ENCODE results near the gene RBM7. TPM values are rescaled to one million over a fixed set of nuclear protein-coding genes. Genes with fewer than 3 reads are reported as not detected.

The RBM7 gene
- total and polyA plus RNA-seq, 4 donors = 7.9 to 57.3 (median 24.2) TPM

GRCh38 chr11:114358716-114359115 lies 41.8 kb upstream of the RBM7 start:
- DNase-seq (no peak), ATAC-seq (ENCODE audit: insufficient read depth, low FRiP score) (no peak)
- TF ChIP-seq CTCF (IDR thresholded peaks at IDR 0.05; ENCODE audit: control extremely low read depth, extremely low read depth) = no peak
- no peak overlapping the region for H3K4me3 ChIP-seq
- no peaks in the 10 kb centered on the region for H3K9me3 ChIP-seq (ENCODE audit: control insufficient read depth in 4 of 4, insufficient read depth in 3 of 4, low read length in 3 of 4)
- no peak overlapping the region for H3K9ac ChIP-seq (ENCODE audit: insufficient read depth in 1 of 2, low read length in 2 of 2)
- H3K4me1 ChIP-seq (ENCODE audit: control insufficient read depth in 5 of 5, insufficient read depth in 5 of 5, low read length in 5 of 5) = no peaks in the 10 kb centered on the region
- WGBS, 2 donors = 17 to 36% methylated on average over 1 of the region's 1 CpG
- no peaks in the 10 kb centered on the region for H3K36me3 ChIP-seq (ENCODE audit: control insufficient read depth in 4 of 4, insufficient read depth in 4 of 4, low read length in 4 of 4)
- no peaks in the 10 kb centered on the region for H3K27me3 ChIP-seq (ENCODE audit: control insufficient read depth in 3 of 3, insufficient read depth in 3 of 3, low read length in 2 of 3)
- no peak overlapping the region for H3K27ac ChIP-seq (ENCODE audit: low read depth in 1 of 2, low read length in 1 of 2)

GRCh38 chr11:114359342-114359741 lies 41.1 kb upstream of the RBM7 start:
- DNase-seq (no peak), ATAC-seq (ENCODE audit: insufficient read depth, low FRiP score) (no peak)
- Histone ChIP-seq H3K27ac (ENCODE audit: low read depth in 1 of 2, low read length in 1 of 2) (no peak overlapping the region), H3K9ac (ENCODE audit: insufficient read depth in 1 of 2, low read length in 2 of 2) (no peak overlapping the region), H3K27me3 (ENCODE audit: control insufficient read depth in 3 of 3, insufficient read depth in 3 of 3, low read length in 2 of 3) (no peaks in the 10 kb centered on the region), H3K36me3 (ENCODE audit: control insufficient read depth in 4 of 4, insufficient read depth in 4 of 4, low read length in 4 of 4) (no peaks in the 10 kb centered on the region), H3K4me3 (no peak overlapping the region), H3K9me3 (ENCODE audit: control insufficient read depth in 4 of 4, insufficient read depth in 3 of 4, low read length in 3 of 4) (no peaks in the 10 kb centered on the region), H3K4me1 (ENCODE audit: control insufficient read depth in 5 of 5, insufficient read depth in 5 of 5, low read length in 5 of 5) (no peaks in the 10 kb centered on the region)
- no peak for TF ChIP-seq CTCF (IDR thresholded peaks at IDR 0.05; ENCODE audit: control extremely low read depth, extremely low read depth)

- Histone ChIP-seq H3K9me3 (ENCODE audit: control insufficient read depth in 4 of 4, insufficient read depth in 3 of 4, low read length in 3 of 4) (no peaks in the 10 kb centered on the region), H3K27me3 (ENCODE audit: control insufficient read depth in 3 of 3, insufficient read depth in 3 of 3, low read length in 2 of 3) (no peaks in the 10 kb centered on the region), H3K36me3 (ENCODE audit: control insufficient read depth in 4 of 4, insufficient read depth in 4 of 4, low read length in 4 of 4) (no peaks in the 10 kb centered on the region), H3K9ac (ENCODE audit: insufficient read depth in 1 of 2, low read length in 2 of 2) (no peak overlapping the region), H3K27ac (ENCODE audit: low read depth in 1 of 2, low read length in 1 of 2) (no peak overlapping the region), H3K4me1 (ENCODE audit: control insufficient read depth in 5 of 5, insufficient read depth in 5 of 5, low read length in 5 of 5) (no peaks in the 10 kb centered on the region), H3K4me3 (no peak overlapping the region)
- 87 to 94% methylated on average over 4 of the region's 4 CpGs for WGBS, 2 donors
- DNase-seq (no peak), ATAC-seq (ENCODE audit: insufficient read depth, low FRiP score) (no peak)
- TF ChIP-seq CTCF (IDR thresholded peaks at IDR 0.05; ENCODE audit: control extremely low read depth, extremely low read depth) = no peak
Measured at GRCh38 chr11:114362326-114362725, 38.1 kb upstream of the RBM7 start.

GRCh38 chr11:114362958-114363357 lies 37.5 kb upstream of the RBM7 start:
- Histone ChIP-seq H3K27ac (ENCODE audit: low read depth in 1 of 2, low read length in 1 of 2) (no peak overlapping the region), H3K4me3 (no peak overlapping the region), H3K4me1 (ENCODE audit: control insufficient read depth in 5 of 5, insufficient read depth in 5 of 5, low read length in 5 of 5) (no peaks in the 10 kb centered on the region), H3K9ac (ENCODE audit: insufficient read depth in 1 of 2, low read length in 2 of 2) (no peak overlapping the region), H3K9me3 (ENCODE audit: control insufficient read depth in 4 of 4, insufficient read depth in 3 of 4, low read length in 3 of 4) (no peaks in the 10 kb centered on the region), H3K36me3 (ENCODE audit: control insufficient read depth in 4 of 4, insufficient read depth in 4 of 4, low read length in 4 of 4) (no peaks in the 10 kb centered on the region), H3K27me3 (ENCODE audit: control insufficient read depth in 3 of 3, insufficient read depth in 3 of 3, low read length in 2 of 3) (no peaks in the 10 kb centered on the region)
- DNase-seq (no peak), ATAC-seq (ENCODE audit: insufficient read depth, low FRiP score) (no peak)
- no peak for TF ChIP-seq CTCF (IDR thresholded peaks at IDR 0.05; ENCODE audit: control extremely low read depth, extremely low read depth)
- 69 to 79% methylated on average over 3 of the region's 3 CpGs for WGBS, 2 donors
